B cell (primary cell): ENCODE data around the gene HDLBP.

Experiments used
- EZH2 ChIP-seq: IDR thresholded peaks from 2 replicates; pipeline ENCODE4 v1.6.1; 2012; ENCODE audit warnings: borderline replicate concordance, low read depth, mild to moderate bottlenecking, moderate library complexity, low read length; ENCODE audit not compliant: insufficient read depth, poor library complexity, severe bottlenecking
- TF ChIP-seq, protein P1 (sequence below): fragments of 200-600 bp; IDR thresholded peaks from one replicate; pipeline ENCODE4 v1.8.0; 2022; ENCODE audit warnings: antibody characterized with exemption, mild to moderate bottlenecking

DNA sequence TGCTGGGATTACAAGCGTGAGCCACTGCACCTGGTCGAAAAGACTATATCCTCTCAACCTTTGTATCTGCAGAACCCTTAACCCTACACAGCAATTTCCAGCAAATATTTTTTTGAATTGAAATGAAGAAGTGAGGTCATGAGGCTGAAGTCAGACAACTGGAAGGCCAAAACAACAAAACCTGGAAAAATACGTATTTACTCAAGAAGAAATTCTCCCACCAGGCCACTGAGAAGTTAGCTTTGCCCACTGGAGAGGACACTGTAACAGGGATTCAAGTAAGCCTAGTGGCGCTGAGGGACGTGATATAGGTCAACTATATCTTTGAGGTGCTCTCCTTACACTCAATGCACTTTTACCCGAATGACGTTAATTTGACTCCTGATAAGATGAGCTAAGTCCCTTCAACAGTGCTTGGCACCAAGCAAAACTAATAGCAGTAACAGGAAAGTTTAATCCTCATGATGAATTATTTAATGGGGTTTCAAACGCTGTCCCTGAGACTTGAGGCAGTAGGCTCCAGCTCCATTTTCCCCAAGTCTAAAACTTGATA is 1.9 kb downstream of the HDLBP start:
- TF ChIP-seq, protein P1, sequence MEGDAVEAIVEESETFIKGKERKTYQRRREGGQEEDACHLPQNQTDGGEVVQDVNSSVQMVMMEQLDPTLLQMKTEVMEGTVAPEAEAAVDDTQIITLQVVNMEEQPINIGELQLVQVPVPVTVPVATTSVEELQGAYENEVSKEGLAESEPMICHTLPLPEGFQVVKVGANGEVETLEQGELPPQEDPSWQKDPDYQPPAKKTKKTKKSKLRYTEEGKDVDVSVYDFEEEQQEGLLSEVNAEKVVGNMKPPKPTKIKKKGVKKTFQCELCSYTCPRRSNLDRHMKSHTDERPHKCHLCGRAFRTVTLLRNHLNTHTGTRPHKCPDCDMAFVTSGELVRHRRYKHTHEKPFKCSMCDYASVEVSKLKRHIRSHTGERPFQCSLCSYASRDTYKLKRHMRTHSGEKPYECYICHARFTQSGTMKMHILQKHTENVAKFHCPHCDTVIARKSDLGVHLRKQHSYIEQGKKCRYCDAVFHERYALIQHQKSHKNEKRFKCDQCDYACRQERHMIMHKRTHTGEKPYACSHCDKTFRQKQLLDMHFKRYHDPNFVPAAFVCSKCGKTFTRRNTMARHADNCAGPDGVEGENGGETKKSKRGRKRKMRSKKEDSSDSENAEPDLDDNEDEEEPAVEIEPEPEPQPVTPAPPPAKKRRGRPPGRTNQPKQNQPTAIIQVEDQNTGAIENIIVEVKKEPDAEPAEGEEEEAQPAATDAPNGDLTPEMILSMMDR: no peak
- TF ChIP-seq EZH2: no peak
